ENCODE measurements around the gene TMCO5A.
A peak's percentile ranks its signal among the peaks of the same experiment; 100 is the strongest.

The TMCO5A gene

DNA sequence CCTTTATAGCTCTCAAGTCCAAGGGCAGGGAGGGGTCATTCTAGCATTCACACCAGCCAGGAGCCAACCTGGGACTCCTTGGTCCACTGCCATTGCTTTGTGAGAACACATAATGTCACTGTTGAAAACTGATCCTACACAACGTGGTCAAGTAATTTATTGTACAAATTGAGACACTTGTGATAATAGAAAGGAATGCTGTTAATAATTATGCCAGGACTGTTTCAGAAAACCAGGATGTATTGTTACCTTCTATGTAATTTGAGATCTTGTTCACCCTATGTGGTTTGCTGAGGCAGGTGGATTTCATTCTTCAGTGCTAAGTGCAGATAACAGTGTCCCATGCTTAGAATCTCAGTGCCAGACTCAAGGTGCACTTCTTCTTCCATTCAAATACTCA lies 33.3 kb downstream of the TMCO5A start:
- DNase-seq = no peak

DNA sequence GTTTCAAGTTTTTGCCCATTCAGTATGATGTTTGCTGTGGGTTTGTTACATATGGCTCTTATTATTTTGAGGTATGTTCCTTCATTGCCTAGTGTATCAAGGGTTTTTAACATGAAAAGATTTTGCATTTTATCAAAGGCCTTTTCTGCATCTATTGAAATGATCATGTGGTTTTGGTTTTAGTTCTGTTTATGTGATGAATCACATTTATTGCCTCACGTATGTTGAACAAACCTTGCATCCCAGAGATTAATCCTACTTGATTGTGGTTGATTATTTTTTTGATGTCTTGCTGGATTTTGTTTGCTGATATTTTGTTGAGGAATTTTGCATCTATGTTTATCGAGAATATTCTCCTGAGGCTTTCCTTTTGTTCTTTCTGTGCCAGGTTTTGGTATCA lies 39.4 kb downstream of the TMCO5A start:
- no peak for DNase-seq

DNA sequence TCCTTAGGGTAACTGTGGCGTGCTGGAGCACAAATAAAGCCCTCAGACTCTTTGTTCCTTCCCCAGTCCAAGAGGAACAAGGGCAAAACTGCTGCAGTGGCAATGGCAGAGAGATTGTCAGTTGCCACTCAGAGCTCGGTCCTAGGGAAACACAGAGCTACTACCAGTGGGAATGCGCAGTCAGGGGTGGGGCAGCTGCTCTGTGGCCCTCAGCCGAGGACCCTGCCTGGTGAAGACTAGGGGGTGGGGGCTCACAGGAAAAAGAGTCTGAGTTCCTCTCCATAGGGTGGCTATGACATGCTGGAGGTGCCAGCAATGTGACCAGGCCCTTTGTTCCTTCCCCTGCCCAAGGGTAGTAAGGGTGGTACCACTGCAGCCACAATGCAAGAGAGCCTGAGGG lies 43.8 kb downstream of the TMCO5A start:
- no peak for DNase-seq

DNA sequence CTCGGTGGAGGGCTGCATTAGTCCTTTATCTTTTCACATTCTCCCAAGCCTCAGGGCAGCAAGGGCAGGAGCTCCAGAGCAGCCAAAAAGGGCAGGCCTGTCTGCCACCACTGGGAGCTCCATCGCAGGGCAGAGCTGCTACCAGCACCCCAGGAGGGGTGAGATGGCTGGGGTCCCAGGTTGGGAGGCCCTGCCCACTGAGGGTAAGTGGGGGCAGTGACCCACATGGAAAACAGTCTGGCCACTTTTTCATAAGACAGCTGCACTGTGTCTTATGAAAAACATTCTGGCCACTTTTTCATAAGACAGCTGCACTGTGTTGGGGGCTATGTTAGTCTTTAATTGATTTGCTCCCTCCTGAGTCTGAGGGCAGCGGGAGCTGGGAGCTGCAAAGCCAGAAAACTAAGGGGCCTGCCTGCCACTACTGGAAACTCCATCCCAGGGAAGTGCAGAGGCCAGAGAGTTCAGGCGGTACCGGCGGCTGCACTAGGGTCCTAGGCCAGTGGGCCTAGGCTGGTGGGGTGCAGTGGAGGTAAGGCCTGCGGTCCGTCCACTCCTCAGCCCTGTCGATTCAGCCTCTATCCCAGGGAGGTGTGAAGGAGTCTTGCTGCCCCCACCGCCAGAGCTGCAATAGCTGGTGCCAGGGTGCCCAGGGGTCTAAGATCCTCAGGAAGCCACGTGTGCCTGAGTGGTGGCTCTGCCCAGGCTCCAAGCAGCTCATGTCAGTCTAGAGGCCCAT lies 45.4 kb downstream of the TMCO5A start:
- DNase-seq = no peak

DNA sequence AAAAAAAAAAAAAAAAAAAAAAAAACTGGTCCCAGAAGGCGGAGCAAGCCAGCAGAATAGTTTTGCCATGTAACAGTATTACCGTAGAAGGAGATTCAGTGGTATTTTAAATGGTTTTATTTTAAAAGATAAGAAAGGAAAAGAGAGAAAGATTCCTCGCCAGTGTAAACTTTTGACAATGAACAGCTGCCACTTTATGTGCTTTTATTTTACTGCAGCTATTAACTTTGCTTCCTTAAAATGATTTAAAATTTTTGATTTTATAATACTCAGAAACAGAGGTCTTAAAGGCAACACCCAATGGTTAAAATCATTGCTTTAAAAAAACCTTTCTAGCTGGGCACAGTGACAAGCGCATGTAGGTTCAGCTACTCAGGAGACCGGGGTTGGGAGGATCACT lies 46.8 kb downstream of the TMCO5A start:
- no peak for DNase-seq

DNA sequence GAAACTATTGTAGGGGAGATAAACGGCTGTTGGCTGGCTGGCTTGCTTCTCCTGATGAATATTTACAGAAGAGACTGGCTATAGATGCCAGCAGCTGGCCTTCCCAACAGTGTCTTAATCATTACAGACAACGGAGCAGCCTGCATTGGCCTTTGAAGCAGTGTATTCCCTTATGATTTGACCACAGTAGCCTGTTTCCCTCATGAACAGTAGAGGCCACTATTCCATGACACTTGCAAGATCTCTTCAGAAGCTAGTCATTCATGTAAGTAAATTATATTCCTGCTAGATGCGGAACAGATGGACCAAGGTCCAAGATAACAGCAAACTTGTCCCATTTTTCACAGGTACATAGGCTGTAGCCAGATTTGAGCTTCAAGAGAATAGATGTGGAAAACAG lies 47.3 kb downstream of the TMCO5A start:
- DNase-seq = peak in 1 of 56 donors; percentile 4

DNA sequence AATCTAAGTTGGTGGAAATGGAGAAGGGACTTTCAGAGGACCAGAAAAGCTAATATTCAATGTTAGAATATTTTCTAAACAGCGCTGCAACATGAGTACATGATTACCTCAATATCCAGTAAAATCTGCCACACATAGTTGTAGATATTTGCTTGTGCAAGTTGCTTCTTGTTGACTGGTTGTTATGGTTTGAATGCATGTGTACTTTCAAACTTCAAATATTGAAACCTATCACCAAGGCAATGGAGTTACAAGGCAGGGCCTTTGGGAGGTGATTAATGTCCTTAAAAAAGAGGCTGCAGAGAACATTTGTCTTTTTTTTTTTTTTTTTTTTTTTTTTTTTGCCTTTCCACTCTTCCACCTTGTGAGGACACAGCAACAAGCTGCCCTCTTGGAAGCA lies 49.9 kb downstream of the TMCO5A start:
- DNase-seq = no peak

DNA sequence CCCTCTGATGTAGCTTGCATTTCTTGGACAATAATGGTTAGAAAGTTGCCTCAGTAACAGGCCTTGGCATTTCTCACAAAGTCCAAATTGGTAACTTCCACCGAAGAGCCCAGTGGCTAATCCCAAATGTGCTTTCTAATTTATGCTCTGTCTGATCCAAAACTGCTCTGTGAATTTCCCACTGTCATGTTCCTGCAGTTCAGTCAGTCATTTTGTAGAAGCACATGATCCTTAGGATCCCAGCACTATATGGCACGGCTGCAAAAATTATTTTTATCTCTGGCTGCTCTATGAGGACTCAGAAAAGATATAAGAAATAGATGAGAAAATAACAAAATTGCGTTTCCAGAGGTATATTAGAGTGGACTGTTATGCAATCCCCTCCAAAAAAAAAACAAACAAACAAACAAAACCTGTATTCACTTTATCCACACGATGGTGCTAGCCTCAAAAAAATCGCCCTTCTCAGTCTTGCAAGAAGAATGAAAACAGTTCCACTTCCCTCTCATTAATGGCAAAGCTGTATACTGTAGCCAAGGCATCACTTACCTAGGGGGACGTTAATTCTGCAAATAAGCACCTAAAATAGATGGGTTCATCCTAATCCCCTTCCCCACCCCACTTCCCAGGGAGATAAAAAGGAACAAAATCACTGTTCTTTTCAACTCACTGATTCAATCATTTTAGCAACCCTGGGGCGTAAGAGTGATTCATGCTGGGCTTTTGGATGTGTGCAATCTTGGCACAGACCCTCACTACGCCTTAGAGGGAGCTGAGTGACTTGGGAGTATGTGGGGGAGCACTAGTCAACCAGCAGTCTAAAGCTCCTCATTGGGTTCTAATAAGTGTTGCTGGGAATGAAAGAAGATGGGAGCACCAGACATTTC lies 61.3 kb downstream of the TMCO5A start:
- peak in 19 of 56 donors; percentile 7 to 68 (median 38) for DNase-seq

Measured in amygdala (tissue), 56 donors.